Measurements from ENCODE around the gene SUSD6.
"Not testable (repeated sequence)": the region's sequence is repeated elsewhere in the genome, so short reads cannot be mapped to it uniquely, and the experiment has no call there.

SUSD6 gene

GRCh38 chr14:69644814-69645213 lies 33.4 kb downstream of the SUSD6 start:
- TF ChIP-seq EZH2phosphoT487 (IDR thresholded peaks at IDR 0.05; ENCODE audit: low read depth), result no peak
- TF ChIP-seq CTCF (IDR thresholded peaks at IDR 0.05; ENCODE audit: low read depth, low read length), result no peak
- peaks cover 37% of the 10 kb centered on the region for H3K36me3 ChIP-seq (replicated peaks; ENCODE audit: low read depth, low read length)

GRCh38 chr14:69647213-69647612 lies 35.8 kb downstream of the SUSD6 start:
- H3K4me1 ChIP-seq (ENCODE audit: low read length), result peaks cover 38% of the 10 kb centered on the region
- H3K4me2 ChIP-seq (ENCODE audit: low read length), result no peak overlapping the region

More at GRCh38 chr14:69644814-69645213, 33.4 kb downstream of the SUSD6 start:
- Histone ChIP-seq H2AFZ (ENCODE audit: low read depth, low read length) (no peak overlapping the region), H3K4me2 (ENCODE audit: low read length) (no peak overlapping the region), H3K4me3 (ENCODE audit: low read length) (no peak overlapping the region), H3K27me3 (ENCODE audit: low read depth, low read length) (no peaks in the 10 kb centered on the region), H3K4me1 (ENCODE audit: low read length) (peaks cover 36% of the 10 kb centered on the region), H3K79me2 (ENCODE audit: low read length) (peaks cover 82% of the 10 kb centered on the region), H3K9me3 (ENCODE audit: insufficient read depth, low read length) (peaks cover 25% of the 10 kb centered on the region), H4K20me1 (ENCODE audit: insufficient read depth, low read length) (no peaks in the 10 kb centered on the region; the same call in 1 of the 2 replicates), H3K27ac (ENCODE audit: low read length) (no peak overlapping the region), H3K9ac (ENCODE audit: low read length) (no peak overlapping the region)

GRCh38 chr14:69647642-69648041 lies 36.2 kb downstream of the SUSD6 start:
- not testable (repeated sequence) for H3K27ac ChIP-seq (ENCODE audit: low read length); H3K4me2 ChIP-seq (ENCODE audit: low read length); H4K20me1 ChIP-seq (ENCODE audit: insufficient read depth, low read length); H3K4me3 ChIP-seq (ENCODE audit: low read length); H3K9ac ChIP-seq (ENCODE audit: low read length); H2AFZ ChIP-seq (ENCODE audit: low read depth, low read length); H3K27me3 ChIP-seq (ENCODE audit: low read depth, low read length)
- Histone ChIP-seq H3K4me1 (ENCODE audit: low read length) (peaks cover 38% of the 10 kb centered on the region), H3K36me3 (replicated peaks; ENCODE audit: low read depth, low read length) (peaks cover 17% of the 10 kb centered on the region), H3K9me3 (ENCODE audit: insufficient read depth, low read length) (peaks cover 13% of the 10 kb centered on the region), H3K79me2 (ENCODE audit: low read length) (peaks cover 86% of the 10 kb centered on the region)

More at GRCh38 chr14:69647213-69647612, 35.8 kb downstream of the SUSD6 start:
- Histone ChIP-seq H3K9ac (ENCODE audit: low read length) (no peak overlapping the region), H3K9me3 (ENCODE audit: insufficient read depth, low read length) (peaks cover 14% of the 10 kb centered on the region), H3K79me2 (ENCODE audit: low read length) (peaks cover 85% of the 10 kb centered on the region), H3K27ac (ENCODE audit: low read length) (no peak overlapping the region), H3K4me3 (ENCODE audit: low read length) (no peak overlapping the region), H4K20me1 (ENCODE audit: insufficient read depth, low read length) (no peaks in the 10 kb centered on the region; the same call in 1 of the 2 replicates), H3K36me3 (replicated peaks; ENCODE audit: low read depth, low read length) (peaks cover 19% of the 10 kb centered on the region), H2AFZ (ENCODE audit: low read depth, low read length) (no peak overlapping the region), H3K27me3 (ENCODE audit: low read depth, low read length) (no peaks in the 10 kb centered on the region)
- no peak for TF ChIP-seq CTCF (IDR thresholded peaks at IDR 0.05; ENCODE audit: low read depth, low read length)
- no peak for TF ChIP-seq EZH2phosphoT487 (IDR thresholded peaks at IDR 0.05; ENCODE audit: low read depth)

GRCh38 chr14:69648480-69649451 lies 37.4 kb downstream of the SUSD6 start:
- H3K4me2 ChIP-seq (ENCODE audit: low read length), result peak overlapping the region; percentile 46
- H4K20me1 ChIP-seq (ENCODE audit: insufficient read depth, low read length), result peaks cover 10% of the 10 kb centered on the region

GRCh38 chr14:69650948-69651369 lies 39.6 kb downstream of the SUSD6 start:
- Histone ChIP-seq H3K4me1 (ENCODE audit: low read length) (peaks cover 37% of the 10 kb centered on the region), H3K27ac (ENCODE audit: low read length) (no peak overlapping the region), H3K4me3 (ENCODE audit: low read length) (no peak overlapping the region), H3K79me2 (ENCODE audit: low read length) (peaks cover 75% of the 10 kb centered on the region), H3K36me3 (replicated peaks; ENCODE audit: low read depth, low read length) (no peaks in the 10 kb centered on the region), H3K9me3 (ENCODE audit: insufficient read depth, low read length) (no peaks in the 10 kb centered on the region), H3K27me3 (ENCODE audit: low read depth, low read length) (no peaks in the 10 kb centered on the region), H3K9ac (ENCODE audit: low read length) (no peak overlapping the region), H2AFZ (ENCODE audit: low read depth, low read length) (no peak overlapping the region), H3K4me2 (ENCODE audit: low read length) (no peak overlapping the region), H4K20me1 (ENCODE audit: insufficient read depth, low read length) (peaks cover 17% of the 10 kb centered on the region)
- TF ChIP-seq EZH2phosphoT487 (IDR thresholded peaks at IDR 0.05; ENCODE audit: low read depth) (no peak), CTCF (IDR thresholded peaks at IDR 0.05; ENCODE audit: low read depth, low read length) (no peak)

More at GRCh38 chr14:69648480-69649451, 37.4 kb downstream of the SUSD6 start:
- Histone ChIP-seq H2AFZ (ENCODE audit: low read depth, low read length) (no peak overlapping the region), H3K9me3 (ENCODE audit: insufficient read depth, low read length) (0 out of 2 replicates have a peak, but pooled peaks cover 2% of the 10 kb centered on the region), H3K27me3 (ENCODE audit: low read depth, low read length) (no peaks in the 10 kb centered on the region), H3K79me2 (ENCODE audit: low read length) (peaks cover 84% of the 10 kb centered on the region), H3K9ac (ENCODE audit: low read length) (no peak overlapping the region), H3K4me1 (ENCODE audit: low read length) (peaks cover 37% of the 10 kb centered on the region), H3K4me3 (ENCODE audit: low read length) (0 out of 2 replicates have a peak overlapping the region, but pooled peaks have one; percentile 18), H3K36me3 (replicated peaks; ENCODE audit: low read depth, low read length) (peaks cover 5% of the 10 kb centered on the region), H3K27ac (ENCODE audit: low read length) (peak overlapping the region; percentile 15)
- TF ChIP-seq EZH2phosphoT487 (IDR thresholded peaks at IDR 0.05; ENCODE audit: low read depth), result no peak

Data from OCI-LY3 (cell line).